HEK293 (cell line): ENCODE data around the gene CAV1.

Experiments
- GFI1B ChIP-seq: fragments of 450-650 bp; formaldehyde crosslinking; IDR thresholded peaks from 2 replicates; pipeline ENCODE4 v1.5.1; 2016; ENCODE audit warnings: missing biosample characterization, missing genetic modification characterization
- GLIS2 ChIP-seq: fragments of 450-650 bp; formaldehyde crosslinking; IDR thresholded peaks from 2 replicates; pipeline ENCODE4 v1.5.1; 2016; ENCODE audit warnings: missing biosample characterization, missing genetic modification characterization
- KLF10 ChIP-seq: fragments of 450-650 bp; IDR thresholded peaks from 2 replicates; pipeline ENCODE4 v1.5.1; 2018; ENCODE audit warnings: missing biosample characterization, mild to moderate bottlenecking, missing genetic modification characterization
- PATZ1 ChIP-seq: fragments of 450-650 bp; formaldehyde crosslinking; IDR thresholded peaks from 2 replicates; pipeline ENCODE4 v1.5.1; 2016; ENCODE audit warnings: missing biosample characterization, missing genetic modification characterization
- SP3 ChIP-seq: fragments of 450-650 bp; formaldehyde crosslinking; IDR thresholded peaks from 2 replicates; pipeline ENCODE4 v1.5.1; 2016; ENCODE audit warnings: missing biosample characterization, missing genetic modification characterization
- TSHZ1 ChIP-seq: fragments of 450-650 bp; formaldehyde crosslinking; IDR thresholded peaks from 2 replicates; pipeline ENCODE4 v1.5.1; 2016; ENCODE audit warnings: missing biosample characterization, missing genetic modification characterization, borderline replicate concordance
- ZBTB11 ChIP-seq: fragments of 450-650 bp; formaldehyde crosslinking; conservative IDR thresholded peaks from 2 replicates; pipeline ENCODE4 v1.5.1; 2016; ENCODE audit warnings: low read depth, missing biosample characterization, missing genetic modification characterization
- ZBTB21 ChIP-seq: fragments of 450-650 bp; formaldehyde crosslinking; IDR thresholded peaks from 2 replicates; pipeline ENCODE4 v1.5.1; 2017; ENCODE audit warnings: missing biosample characterization, missing genetic modification characterization
- ZBTB48 ChIP-seq: fragments of 450-650 bp; formaldehyde crosslinking; IDR thresholded peaks from 2 replicates; pipeline ENCODE4 v1.5.1; 2016; ENCODE audit warnings: missing biosample characterization, missing genetic modification characterization
- ZNF121 ChIP-seq: fragments of 450-650 bp; formaldehyde crosslinking; IDR thresholded peaks from 2 replicates; pipeline ENCODE4 v1.5.1; 2016; ENCODE audit warnings: missing biosample characterization, missing genetic modification characterization
- ZNF155 ChIP-seq: fragments of 450-650 bp; formaldehyde crosslinking; IDR thresholded peaks from 2 replicates; pipeline ENCODE4 v1.5.1; 2016; ENCODE audit warnings: missing biosample characterization, missing genetic modification characterization
- ZNF157 ChIP-seq: fragments of 450-650 bp; formaldehyde crosslinking; IDR thresholded peaks from 2 replicates; pipeline ENCODE4 v1.5.1; 2016; ENCODE audit warnings: missing biosample characterization, missing genetic modification characterization
- ZNF175 ChIP-seq: fragments of 450-650 bp; formaldehyde crosslinking; IDR thresholded peaks from 2 replicates; pipeline ENCODE4 v1.5.1; 2016; ENCODE audit warnings: missing biosample characterization, missing genetic modification characterization
- ZNF223 ChIP-seq: fragments of 450-650 bp; formaldehyde crosslinking; IDR thresholded peaks from 2 replicates; pipeline ENCODE4 v1.5.1; 2016; ENCODE audit warnings: missing biosample characterization, missing genetic modification characterization
- ZNF280C ChIP-seq: fragments of 450-650 bp; formaldehyde crosslinking; IDR thresholded peaks from 2 replicates; pipeline ENCODE4 v1.5.1; 2016; ENCODE audit warnings: missing biosample characterization, missing genetic modification characterization
- ZNF391 ChIP-seq: fragments of 450-650 bp; formaldehyde crosslinking; IDR thresholded peaks from 2 replicates; pipeline ENCODE4 v1.5.1; 2016; ENCODE audit warnings: low read depth, missing biosample characterization, missing genetic modification characterization, borderline replicate concordance
- ZNF404 ChIP-seq: fragments of 450-650 bp; formaldehyde crosslinking; IDR thresholded peaks from 2 replicates; pipeline ENCODE4 v1.5.1; 2017; ENCODE audit warnings: missing biosample characterization, missing genetic modification characterization
- ZNF48 ChIP-seq: fragments of 450-650 bp; formaldehyde crosslinking; IDR thresholded peaks from 2 replicates; pipeline ENCODE4 v1.5.1; 2016; ENCODE audit warnings: missing biosample characterization, missing genetic modification characterization
- ZNF488 ChIP-seq: fragments of 450-650 bp; formaldehyde crosslinking; IDR thresholded peaks from 2 replicates; pipeline ENCODE4 v1.5.1; 2016; ENCODE audit warnings: missing biosample characterization, missing genetic modification characterization
- ZNF549 ChIP-seq: fragments of 450-650 bp; IDR thresholded peaks from 2 replicates; pipeline ENCODE4 v1.5.1; 2018; ENCODE audit warnings: missing biosample characterization, missing genetic modification characterization, mild to moderate bottlenecking, inconsistent platforms, moderate library complexity
- ZNF600 ChIP-seq: fragments of 450-650 bp; formaldehyde crosslinking; IDR thresholded peaks from 2 replicates; pipeline ENCODE4 v1.5.1; 2016; ENCODE audit warnings: missing biosample characterization, missing genetic modification characterization
- ZNF610 ChIP-seq: fragments of 450-650 bp; formaldehyde crosslinking; IDR thresholded peaks from 2 replicates; pipeline ENCODE4 v1.5.1; 2016; ENCODE audit warnings: missing biosample characterization, missing genetic modification characterization, borderline replicate concordance
- ZNF692 ChIP-seq: fragments of 450-650 bp; formaldehyde crosslinking; IDR thresholded peaks from 2 replicates; pipeline ENCODE4 v1.5.1; 2016; ENCODE audit warnings: missing biosample characterization, missing genetic modification characterization
- ZNF777 ChIP-seq: fragments of 450-650 bp; formaldehyde crosslinking; IDR thresholded peaks from 2 replicates; pipeline ENCODE4 v1.5.1; 2017; ENCODE audit warnings: missing biosample characterization, missing genetic modification characterization, borderline replicate concordance
- ZSCAN5A ChIP-seq: fragments of 450-650 bp; formaldehyde crosslinking; IDR thresholded peaks from 2 replicates; pipeline ENCODE4 v1.5.1; 2016; ENCODE audit warnings: missing biosample characterization, missing genetic modification characterization

Gene CAV1

GRCh38 chr7:116593359-116594075 lies 68.7 kb downstream of the CAV1 start (continued):
- TF ChIP-seq ZNF280C (tag by site-specific recombination) (no peak), GLIS2 (tag by site-specific recombination) (no peak), ZBTB11 (tag by site-specific recombination) (no peak), KLF10 (tag by site-specific recombination) (no peak), ZNF155 (tag by site-specific recombination) (no peak), TSHZ1 (no peak), ZNF175 (tag by site-specific recombination) (no peak), ZSCAN5A (tag by site-specific recombination) (no peak), ZNF488 (no peak), PATZ1 (tag by site-specific recombination) (no peak), ZBTB21 (tag by site-specific recombination) (no peak), ZNF391 (tag by site-specific recombination) (no peak), SP3 (tag by site-specific recombination) (no peak), ZNF777 (tag by site-specific recombination) (no peak), ZNF600 (tag by site-specific recombination) (no peak), ZNF692 (0 out of 2 replicates have a peak, but pooled peaks have one; percentile 14), ZNF404 (tag by site-specific recombination) (no peak), ZNF223 (tag by site-specific recombination) (no peak), ZNF610 (tag by site-specific recombination) (no peak), ZNF48 (no peak), ZBTB48 (tag by site-specific recombination) (no peak), ZNF157 (tag by site-specific recombination) (no peak), ZNF549 (no peak), ZNF121 (tag by site-specific recombination) (no peak), GFI1B (no peak)
